Astrocyte (in vitro differentiated cells and primary cell): ENCODE data around the gene USP15.

ENCODE experiments used
- CTCF ChIP-seq: IDR thresholded peaks from 2 replicates; pipeline ENCODE4 v1.5.1; 2011; ENCODE audit warnings: low read depth, mild to moderate bottlenecking, inconsistent platforms, low read length, moderate library complexity; ENCODE audit not compliant: insufficient read depth
- EZH2 ChIP-seq: IDR thresholded peaks from 2 replicates; pipeline ENCODE4 v1.6.1; 2012; ENCODE audit warnings: mild to moderate bottlenecking, low read length, inconsistent platforms; ENCODE audit not compliant: insufficient read depth

GRCh38 chr12:62282057-62282774, 22.0 kb downstream of the USP15 start:
- TF ChIP-seq CTCF: no peak
- no peak for TF ChIP-seq EZH2
